Colonic mucosa (tissue), 4 donors: Measurements from ENCODE around the gene STPG4. TPM values are rescaled to one million over a fixed set of nuclear protein-coding genes. Genes with fewer than 3 reads are reported as not detected.

ENCODE experiments used
- DNase-seq: peaks from one replicate; pipeline ENCODE4 v3.0.0-alpha.2; 2020
- H3K27ac ChIP-seq: fragments of 200-600 bp; one replicate; pipeline ENCODE4 v1.8.0; 2021
- H3K27me3 ChIP-seq: fragments of 200-600 bp; one replicate; pipeline ENCODE4 v1.8.0; 2021
- H3K36me3 ChIP-seq: fragments of 200-600 bp; one replicate; pipeline ENCODE4 v1.8.0; 2021
- H3K4me1 ChIP-seq: fragments of 200-600 bp; one replicate; pipeline ENCODE4 v1.8.0; 2021; ENCODE audit warnings: mild to moderate bottlenecking
- H3K4me3 ChIP-seq: fragments of 200-600 bp; one replicate; pipeline ENCODE4 v1.8.0; 2021
- H3K9ac ChIP-seq, 2 donors: one replicate each; pipeline ENCODE4 v1.7.0; 2013; ENCODE audit warnings: control low read depth in 2 of 2, low read depth in 2 of 2, low read length in 2 of 2
- H3K9me3 ChIP-seq: fragments of 200-600 bp; one replicate; pipeline ENCODE4 v1.8.0; 2021
- intact Hi-C: fragments of 100-400 bp; cut with DNase I; formaldehyde crosslinking; loops from one replicate; pipeline ENCODE4 v1.14.1; 2022
- total RNA-seq, 2 donors: library from RNA; stranded (reverse); fragmentation: NEBNext Ultra II Directional in 1 of 2; extraction: Animal tissue kit (Norgen Biotek cat#: 25700) in 1 of 2; gene quantifications; one replicate each; pipeline ENCODE4 v1.2.1, GENCODE V29; 2021
- TF ChIP-seq, protein P1 (sequence below): fragments of 200-600 bp; IDR thresholded peaks from one replicate; pipeline ENCODE4 v1.8.0; 2022; ENCODE audit warnings: antibody characterized with exemption, mild to moderate bottlenecking
- donor health status: healthy.
- donor health status: DM: no; HTN: no; CAD: no.
- donor health status: DM: no; HTN: no; CAD: no.

STPG4 gene
- total RNA-seq, 2 donors from 2014 or later: 0.21 to 0.47 TPM

DNA sequence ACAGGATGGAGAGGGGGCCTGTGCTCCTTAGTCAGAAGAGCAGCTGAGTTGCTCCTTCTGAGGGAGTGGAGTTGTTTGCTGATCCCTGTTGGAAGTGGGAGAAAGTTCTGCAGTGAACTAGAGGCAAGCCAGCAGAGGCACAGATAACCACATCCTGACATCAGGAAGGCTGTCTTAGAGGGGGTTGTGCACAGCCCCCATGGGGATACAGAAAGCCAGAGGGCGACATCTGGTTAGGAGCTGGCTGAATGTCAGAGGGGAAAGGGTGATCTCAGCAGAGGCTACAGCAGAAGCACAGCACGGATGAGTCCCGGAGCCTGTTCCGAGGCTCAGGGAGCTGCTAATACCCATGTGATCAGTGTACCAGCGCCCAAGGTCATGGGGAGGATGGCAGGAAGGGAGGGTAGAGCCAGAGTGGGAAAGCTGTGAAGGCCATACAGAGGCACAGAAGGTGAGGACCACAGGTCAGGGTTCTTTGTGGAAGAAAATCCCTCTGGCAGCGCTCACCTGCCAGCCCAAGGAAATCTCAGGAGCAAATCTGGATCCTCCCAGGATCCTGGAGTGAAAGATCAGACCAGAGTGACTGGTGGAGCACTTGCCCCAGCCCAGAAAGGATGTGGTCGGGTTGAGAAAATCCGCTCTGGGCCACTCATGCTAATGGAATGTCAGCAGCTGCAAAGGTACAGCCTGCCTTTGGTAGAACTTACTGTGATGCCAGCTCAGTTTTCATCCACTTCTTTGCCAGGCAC, 111.8 kb downstream of the STPG4 start:
- no peak overlapping the region for H3K4me3 ChIP-seq

DNA sequence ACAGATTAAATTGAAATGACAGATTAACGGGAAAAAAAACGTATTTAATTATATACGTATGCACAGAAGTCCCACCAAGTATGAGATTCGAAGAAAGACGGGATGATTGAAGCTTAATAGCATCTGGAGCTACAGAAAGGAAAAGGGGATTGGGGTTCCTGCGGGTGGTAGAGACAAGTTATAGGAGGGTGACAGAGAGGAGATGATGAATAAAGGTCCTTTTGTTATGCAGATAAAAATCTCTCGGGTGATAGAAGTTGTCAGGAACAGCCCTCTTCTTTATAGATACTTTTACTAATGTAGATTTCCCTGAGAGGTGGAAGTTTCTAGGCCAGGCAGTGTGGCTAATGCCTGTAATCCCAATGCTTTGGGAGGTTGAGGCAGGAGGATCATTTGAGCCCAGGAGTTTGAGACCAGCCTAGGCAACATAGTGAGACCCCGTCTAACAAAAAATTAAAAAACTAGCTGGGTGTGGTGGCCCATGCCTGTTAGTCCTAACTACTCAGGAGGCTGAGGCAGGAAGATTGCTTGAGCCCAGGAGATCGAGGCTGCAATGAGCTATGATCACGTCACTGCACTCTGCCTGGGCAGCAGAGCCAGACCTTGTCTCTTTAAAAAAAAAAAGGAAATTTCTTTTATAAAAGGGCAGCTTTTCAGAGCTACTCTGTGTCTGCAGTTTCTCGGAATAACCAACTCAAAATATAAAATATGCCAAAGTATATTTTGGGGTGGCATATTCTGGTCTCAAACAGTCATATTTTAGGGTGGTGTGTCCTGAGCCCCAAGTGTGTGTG, 113.0 kb downstream of the STPG4 start:
- Histone ChIP-seq H3K27me3 (no peaks in the 10 kb centered on the region), H3K9me3 (no peaks in the 10 kb centered on the region), H3K36me3 (no peaks in the 10 kb centered on the region), H3K27ac (no peak overlapping the region), H3K9ac (no peak overlapping the region), H3K4me1 (no peaks in the 10 kb centered on the region), H3K4me3 (no peak overlapping the region)
- DNase-seq: no peak
- intact Hi-C loops: no loop called here
- TF ChIP-seq, protein P1, sequence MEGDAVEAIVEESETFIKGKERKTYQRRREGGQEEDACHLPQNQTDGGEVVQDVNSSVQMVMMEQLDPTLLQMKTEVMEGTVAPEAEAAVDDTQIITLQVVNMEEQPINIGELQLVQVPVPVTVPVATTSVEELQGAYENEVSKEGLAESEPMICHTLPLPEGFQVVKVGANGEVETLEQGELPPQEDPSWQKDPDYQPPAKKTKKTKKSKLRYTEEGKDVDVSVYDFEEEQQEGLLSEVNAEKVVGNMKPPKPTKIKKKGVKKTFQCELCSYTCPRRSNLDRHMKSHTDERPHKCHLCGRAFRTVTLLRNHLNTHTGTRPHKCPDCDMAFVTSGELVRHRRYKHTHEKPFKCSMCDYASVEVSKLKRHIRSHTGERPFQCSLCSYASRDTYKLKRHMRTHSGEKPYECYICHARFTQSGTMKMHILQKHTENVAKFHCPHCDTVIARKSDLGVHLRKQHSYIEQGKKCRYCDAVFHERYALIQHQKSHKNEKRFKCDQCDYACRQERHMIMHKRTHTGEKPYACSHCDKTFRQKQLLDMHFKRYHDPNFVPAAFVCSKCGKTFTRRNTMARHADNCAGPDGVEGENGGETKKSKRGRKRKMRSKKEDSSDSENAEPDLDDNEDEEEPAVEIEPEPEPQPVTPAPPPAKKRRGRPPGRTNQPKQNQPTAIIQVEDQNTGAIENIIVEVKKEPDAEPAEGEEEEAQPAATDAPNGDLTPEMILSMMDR: no peak

More for the DNA sequence above, 111.8 kb downstream of the STPG4 start:
- peak overlapping the region; percentile 3 to 44 for H3K9ac ChIP-seq
- no peaks in the 10 kb centered on the region for H3K9me3 ChIP-seq
- no peak for DNase-seq
- H3K36me3 ChIP-seq: no peaks in the 10 kb centered on the region
- intact Hi-C loops: no loop called here
- H3K4me1 ChIP-seq: no peaks in the 10 kb centered on the region
- TF ChIP-seq, protein P1: no peak
- peak overlapping the region; percentile 8 for H3K27ac ChIP-seq
- H3K27me3 ChIP-seq: no peaks in the 10 kb centered on the region

DNA sequence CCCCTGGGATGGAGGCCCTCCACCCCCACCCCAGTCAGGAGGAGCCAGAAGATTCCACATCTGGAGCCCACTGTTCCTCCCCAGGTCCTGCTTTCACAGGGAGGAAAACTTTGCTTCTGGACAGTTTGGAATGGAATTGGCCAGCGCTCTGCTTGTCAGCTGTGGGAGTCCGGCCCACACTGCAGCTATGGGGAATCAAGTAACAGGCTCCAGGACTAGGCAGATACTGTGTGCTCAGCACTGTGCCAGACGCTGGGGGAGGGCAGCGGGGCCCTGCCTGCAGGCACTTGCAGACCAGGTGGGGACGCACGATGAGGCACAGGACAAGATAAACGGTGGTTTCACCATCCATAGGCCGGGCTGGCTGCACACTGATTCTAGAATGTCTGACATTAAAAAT, 114.0 kb downstream of the STPG4 start:
- intact Hi-C loops: no loop called here
- no peaks in the 10 kb centered on the region for H3K36me3 ChIP-seq
- H3K4me1 ChIP-seq: no peaks in the 10 kb centered on the region
- no peaks in the 10 kb centered on the region for H3K27me3 ChIP-seq
- H3K27ac ChIP-seq: peak overlapping the region; percentile 25
- TF ChIP-seq, protein P1: no peak
- H3K4me3 ChIP-seq: no peak overlapping the region
- DNase-seq: no peak
- no peaks in the 10 kb centered on the region for H3K9me3 ChIP-seq
- no peak overlapping the region for H3K9ac ChIP-seq

DNA sequence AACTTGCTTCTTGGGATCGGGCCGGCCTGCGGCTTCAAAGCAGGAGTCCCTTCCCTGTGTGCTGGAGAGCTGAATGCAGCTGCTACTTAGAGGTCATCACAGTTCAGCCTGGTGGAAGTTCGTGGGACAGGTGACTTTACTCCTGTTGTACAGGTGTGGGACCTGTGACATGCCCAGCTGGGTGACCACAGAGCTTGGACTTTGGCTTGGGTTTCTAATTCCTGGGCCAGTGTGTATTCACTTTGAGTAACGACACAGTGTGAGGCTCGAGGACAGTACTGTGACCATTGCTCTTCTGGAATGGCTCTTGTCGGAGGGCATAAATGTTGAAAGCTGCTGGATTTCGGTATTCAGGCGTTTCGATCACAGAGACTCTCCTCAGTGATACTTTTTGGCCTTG, 114.5 kb downstream of the STPG4 start:
- TF ChIP-seq, protein P1: no peak
- Histone ChIP-seq H3K4me3 (no peak overlapping the region), H3K9ac (no peak overlapping the region), H3K4me1 (peaks cover 2% of the 10 kb centered on the region), H3K9me3 (no peaks in the 10 kb centered on the region), H3K36me3 (no peaks in the 10 kb centered on the region), H3K27me3 (no peaks in the 10 kb centered on the region), H3K27ac (peak overlapping the region; percentile 27)
- intact Hi-C loops: no loop called here
- no peak for DNase-seq

DNA sequence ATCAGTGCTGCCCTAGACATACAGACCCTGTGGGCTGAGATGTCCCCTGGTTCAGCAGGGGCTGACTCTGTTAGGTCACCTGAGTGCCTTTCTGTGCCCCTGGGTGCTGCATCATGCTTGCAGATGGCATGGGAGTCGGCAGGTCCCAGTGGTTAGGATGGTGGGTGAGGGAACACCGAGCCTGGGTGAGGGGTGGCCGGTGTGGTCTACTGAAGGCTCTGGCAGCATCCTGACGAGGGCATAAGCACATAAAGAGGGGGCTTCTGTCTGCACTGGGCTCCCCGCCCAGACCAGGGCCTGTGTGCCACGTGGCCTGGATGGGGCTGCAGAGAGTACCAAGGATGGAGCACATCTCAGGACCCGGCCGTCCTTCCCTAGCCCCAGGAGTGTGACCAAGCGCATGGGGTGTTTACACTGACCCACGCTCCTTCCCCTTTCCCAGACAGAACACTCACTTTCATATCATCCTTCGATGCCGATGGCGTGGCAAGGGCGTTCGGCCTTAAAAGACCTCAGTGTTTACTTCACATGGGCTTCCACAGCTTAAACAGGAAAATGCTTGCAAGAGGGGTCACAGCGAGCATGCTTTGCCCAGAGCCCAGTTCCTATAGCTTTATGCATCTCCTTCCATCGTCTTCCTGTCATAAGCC, 115.1 kb downstream of the STPG4 start:
- intact Hi-C loops: no loop called here
- TF ChIP-seq, protein P1: no peak
- peak overlapping the region in 1 of 2 donors; percentile 41 for H3K9ac ChIP-seq
- H3K4me1 ChIP-seq: peaks cover 5% of the 10 kb centered on the region
- H3K4me3 ChIP-seq: no peak overlapping the region
- no peaks in the 10 kb centered on the region for H3K36me3 ChIP-seq
- no peak for DNase-seq
- no peaks in the 10 kb centered on the region for H3K27me3 ChIP-seq
- H3K27ac ChIP-seq: peak overlapping the region; percentile 27
- H3K9me3 ChIP-seq: no peaks in the 10 kb centered on the region
